Liver (tissue), 9 donors: ENCODE measurements around the gene NSG1. TPM values are rescaled to one million over a fixed set of nuclear protein-coding genes. Genes with fewer than 3 reads are reported as not detected.

Experiments used
- DNase-seq: peaks from one replicate; pipeline ENCODE4 v3.0.0-alpha.2; 2017; ENCODE audit warnings: low spot score
- H3K27ac ChIP-seq, 2 donors: one replicate each; pipeline ENCODE4 v1.7.0; 2013; ENCODE audit warnings: inconsistent platforms in 2 of 2, low read length in 2 of 2, control low read depth in 1 of 2, low read depth in 1 of 2, mild to moderate bottlenecking in 1 of 2
- H3K27me3 ChIP-seq, 4 donors: one replicate each; pipeline versions ENCODE4 v1.6.1 to v1.7.0; 2013; ENCODE audit warnings: low read length in 3 of 4, inconsistent platforms in 1 of 4, mild to moderate bottlenecking in 1 of 4, moderate library complexity in 1 of 4; ENCODE audit not compliant: control insufficient read depth in 4 of 4, insufficient read depth in 4 of 4
- H3K36me3 ChIP-seq, 4 donors: one replicate each; pipeline versions ENCODE4 v1.6.1 to v1.7.0; 2013; ENCODE audit warnings: low read length in 3 of 4, mild to moderate bottlenecking in 3 of 4, low read depth in 1 of 4, moderate library complexity in 1 of 4; ENCODE audit not compliant: control insufficient read depth in 4 of 4, insufficient read depth in 3 of 4
- H3K4me1 ChIP-seq, 4 donors: one replicate each; pipeline versions ENCODE4 v1.6.1 to v1.7.0; 2013; ENCODE audit warnings: low read length in 3 of 4, mild to moderate bottlenecking in 3 of 4, moderate library complexity in 1 of 4; ENCODE audit not compliant: control insufficient read depth in 4 of 4, insufficient read depth in 4 of 4
- H3K4me3 ChIP-seq, 3 donors: one replicate each; pipeline versions ENCODE4 v1.6.1 to v1.7.0; 2013; ENCODE audit warnings: low read length in 3 of 3, control low read depth in 1 of 3, low read depth in 1 of 3, mild to moderate bottlenecking in 1 of 3
- H3K9ac ChIP-seq, 2 donors: one replicate each; pipeline ENCODE4 v1.7.0; 2013; ENCODE audit warnings: low read length in 2 of 2, mild to moderate bottlenecking in 2 of 2, moderate library complexity in 2 of 2, control low read depth in 1 of 2, low read depth in 1 of 2
- H3K9me3 ChIP-seq, 4 donors: one replicate each; pipeline versions ENCODE4 v1.6.1 to v1.7.0; 2013; ENCODE audit warnings: low read length in 3 of 4; ENCODE audit not compliant: control insufficient read depth in 4 of 4
- EGR1 ChIP-seq, 2 donors: IDR thresholded peaks; 2 replicates each; pipeline ENCODE4 v1.6.1; 2016 to 2018; ENCODE audit warnings: antibody characterized with exemption in 2 of 2, low read depth in 2 of 2
- GABPA ChIP-seq, 2 donors: IDR thresholded peaks in 1 of 2; conservative IDR thresholded peaks in 1 of 2; 2 replicates each; pipeline ENCODE4 v1.6.1; 2016; ENCODE audit warnings: antibody characterized with exemption in 2 of 2, mild to moderate bottlenecking in 1 of 2, moderate library complexity in 1 of 2
- HNF4A ChIP-seq, 2 donors: conservative IDR thresholded peaks; 2 replicates each; pipeline ENCODE4 v1.6.1; 2016; ENCODE audit warnings: antibody characterized with exemption in 2 of 2, mild to moderate bottlenecking in 2 of 2
- HNF4G ChIP-seq: IDR thresholded peaks from 2 replicates; pipeline ENCODE4 v1.6.1; 2016; ENCODE audit warnings: antibody characterized with exemption
- JUND ChIP-seq, 2 donors: IDR thresholded peaks; 2 replicates each; pipeline ENCODE4 v1.6.1; 2016; ENCODE audit warnings: antibody characterized with exemption in 2 of 2
- RAD21 ChIP-seq, 2 donors: IDR thresholded peaks; 2 replicates each; pipeline ENCODE4 v1.6.1; 2016; ENCODE audit warnings: antibody characterized with exemption in 2 of 2, mild to moderate bottlenecking in 2 of 2
- RXRA ChIP-seq, 2 donors: IDR thresholded peaks; 2 replicates each; pipeline ENCODE4 v1.6.1; 2017 to 2018; ENCODE audit warnings: antibody characterized with exemption in 2 of 2, mild to moderate bottlenecking in 1 of 2
- TAF1 ChIP-seq: conservative IDR thresholded peaks from 2 replicates; pipeline ENCODE4 v1.6.1; 2016; ENCODE audit warnings: antibody characterized with exemption, mild to moderate bottlenecking
- YY1 ChIP-seq: IDR thresholded peaks from 2 replicates; pipeline ENCODE4 v1.6.1; 2016; ENCODE audit warnings: antibody characterized with exemption, mild to moderate bottlenecking
- WGBS: extraction: QIAGEN DNeasy Blood & Tissue Kit; methylation state at CpG from one replicate; pipeline ENCODE4 v1.1.7; 2013; 5-methylcytosine and 5-hydroxymethylcytosine counted together
- polyA plus RNA-seq, 2 donors: library from polyadenylated mRNA; stranded (reverse) in 1 of 2; unstranded in 1 of 2; fragments of 200-250 nt in 1 of 2; fragments of >200 nt in 1 of 2; fragmentation: Nextera tagmentation in 1 of 2; extraction: Ambion mirVana in 1 of 2; gene quantifications; one replicate each; pipeline versions ENCODE4 v1.2.1 to v1.2.3, GENCODE V29; 2013 to 2015
- total RNA-seq, 2 donors: library from RNA; depleted of rRNA; stranded (reverse); fragments of >200 nt; gene quantifications; one replicate each; pipeline ENCODE4 v1.2.3, GENCODE V29; 2014
- TF ChIP-seq, protein P1 (sequence below): IDR thresholded peaks from 2 replicates; pipeline ENCODE4 v1.6.1; 2016; ENCODE audit warnings: antibody characterized with exemption
- TF ChIP-seq, protein P2 (sequence below): fragments of 150-350 bp; IDR thresholded peaks from 2 replicates; pipeline ENCODE4 v1.5.1; 2017; ENCODE audit warnings: improper control_type of control experiment, low read depth, low read length; ENCODE audit not compliant: missing input control
- TF ChIP-seq, protein P3 (sequence below): IDR thresholded peaks from 2 replicates; pipeline ENCODE4 v1.6.1; 2016; ENCODE audit warnings: antibody characterized with exemption, mild to moderate bottlenecking
- TF ChIP-seq, protein P4 (sequence below): IDR thresholded peaks from 2 replicates; pipeline ENCODE4 v1.6.1; 2016; ENCODE audit warnings: antibody characterized with exemption
- TF ChIP-seq, protein P5 (sequence below): IDR thresholded peaks from 2 replicates; pipeline ENCODE4 v1.6.1; 2016; ENCODE audit warnings: antibody characterized with exemption
- donor health status: healthy.
- donor health status: healthy.
- donor health status: healthy.
- donor health status: healthy.
- donor health status: healthy.

NSG1 gene
- total and polyA plus RNA-seq, 4 donors = under 0.01 to 0.33 (median 0.13) TPM

DNA sequence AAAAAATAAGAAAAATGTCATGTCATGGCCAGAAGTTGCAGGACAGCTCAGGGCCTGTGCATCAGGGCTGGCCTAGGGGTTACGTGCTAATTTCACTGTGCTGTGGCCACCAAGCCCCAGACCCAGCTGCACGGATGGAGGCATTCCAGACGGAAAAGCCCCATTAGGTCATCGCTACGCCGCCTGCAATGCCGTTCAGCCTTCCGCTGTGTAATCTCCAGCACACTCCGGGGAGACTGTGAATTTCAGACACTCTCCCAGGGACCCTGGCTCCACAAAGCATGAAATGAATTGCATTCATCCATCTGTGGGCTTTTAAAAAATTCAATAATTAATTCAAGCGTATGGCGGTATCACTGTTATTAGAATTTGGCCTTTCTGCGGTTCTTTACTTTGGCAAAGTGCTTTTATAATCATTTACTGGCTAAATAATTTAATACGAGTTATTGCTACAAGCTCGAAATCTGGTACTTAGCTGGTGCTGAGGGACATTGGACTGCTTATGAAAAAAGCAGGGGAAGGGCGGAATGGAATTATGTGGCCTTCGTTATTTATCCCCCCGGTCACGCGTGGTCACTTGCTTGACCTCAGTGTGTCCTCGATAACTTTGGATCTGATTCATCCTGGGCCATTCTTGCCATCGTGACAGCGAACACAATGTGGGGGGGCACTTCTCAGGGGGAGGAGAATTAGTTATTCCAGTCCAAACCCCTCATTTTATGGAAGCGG lies 9.0 kb upstream of the NSG1 start:
- H3K4me1 ChIP-seq = no peaks in the 10 kb centered on the region

More for the DNA sequence above, 9.0 kb upstream of the NSG1 start:
- Histone ChIP-seq H3K36me3 (no peaks in the 10 kb centered on the region), H3K27ac (no peak overlapping the region), H3K27me3 (no peaks in the 10 kb centered on the region), H3K4me3 (no peak overlapping the region), H3K9ac (no peak overlapping the region), H3K9me3 (peaks cover 0 to 3% (median 2%) of the 10 kb centered on the region in 4 donors)
- TF ChIP-seq GABPA (IDR thresholded peaks at IDR 0.05 in 1 of 2, conservative IDR thresholded peaks at IDR 0.05 in 1 of 2) = no peak
- TF ChIP-seq, protein P1, sequence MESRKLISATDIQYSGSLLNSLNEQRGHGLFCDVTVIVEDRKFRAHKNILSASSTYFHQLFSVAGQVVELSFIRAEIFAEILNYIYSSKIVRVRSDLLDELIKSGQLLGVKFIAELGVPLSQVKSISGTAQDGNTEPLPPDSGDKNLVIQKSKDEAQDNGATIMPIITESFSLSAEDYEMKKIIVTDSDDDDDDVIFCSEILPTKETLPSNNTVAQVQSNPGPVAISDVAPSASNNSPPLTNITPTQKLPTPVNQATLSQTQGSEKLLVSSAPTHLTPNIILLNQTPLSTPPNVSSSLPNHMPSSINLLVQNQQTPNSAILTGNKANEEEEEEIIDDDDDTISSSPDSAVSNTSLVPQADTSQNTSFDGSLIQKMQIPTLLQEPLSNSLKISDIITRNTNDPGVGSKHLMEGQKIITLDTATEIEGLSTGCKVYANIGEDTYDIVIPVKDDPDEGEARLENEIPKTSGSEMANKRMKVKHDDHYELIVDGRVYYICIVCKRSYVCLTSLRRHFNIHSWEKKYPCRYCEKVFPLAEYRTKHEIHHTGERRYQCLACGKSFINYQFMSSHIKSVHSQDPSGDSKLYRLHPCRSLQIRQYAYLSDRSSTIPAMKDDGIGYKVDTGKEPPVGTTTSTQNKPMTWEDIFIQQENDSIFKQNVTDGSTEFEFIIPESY = no peak
- TF ChIP-seq HNF4G = no peak
- TF ChIP-seq, protein P2, sequence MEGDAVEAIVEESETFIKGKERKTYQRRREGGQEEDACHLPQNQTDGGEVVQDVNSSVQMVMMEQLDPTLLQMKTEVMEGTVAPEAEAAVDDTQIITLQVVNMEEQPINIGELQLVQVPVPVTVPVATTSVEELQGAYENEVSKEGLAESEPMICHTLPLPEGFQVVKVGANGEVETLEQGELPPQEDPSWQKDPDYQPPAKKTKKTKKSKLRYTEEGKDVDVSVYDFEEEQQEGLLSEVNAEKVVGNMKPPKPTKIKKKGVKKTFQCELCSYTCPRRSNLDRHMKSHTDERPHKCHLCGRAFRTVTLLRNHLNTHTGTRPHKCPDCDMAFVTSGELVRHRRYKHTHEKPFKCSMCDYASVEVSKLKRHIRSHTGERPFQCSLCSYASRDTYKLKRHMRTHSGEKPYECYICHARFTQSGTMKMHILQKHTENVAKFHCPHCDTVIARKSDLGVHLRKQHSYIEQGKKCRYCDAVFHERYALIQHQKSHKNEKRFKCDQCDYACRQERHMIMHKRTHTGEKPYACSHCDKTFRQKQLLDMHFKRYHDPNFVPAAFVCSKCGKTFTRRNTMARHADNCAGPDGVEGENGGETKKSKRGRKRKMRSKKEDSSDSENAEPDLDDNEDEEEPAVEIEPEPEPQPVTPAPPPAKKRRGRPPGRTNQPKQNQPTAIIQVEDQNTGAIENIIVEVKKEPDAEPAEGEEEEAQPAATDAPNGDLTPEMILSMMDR = no peak
- TF ChIP-seq RXRA (IDR thresholded peaks at IDR 0.05) = no peak
- TF ChIP-seq, protein P3, sequence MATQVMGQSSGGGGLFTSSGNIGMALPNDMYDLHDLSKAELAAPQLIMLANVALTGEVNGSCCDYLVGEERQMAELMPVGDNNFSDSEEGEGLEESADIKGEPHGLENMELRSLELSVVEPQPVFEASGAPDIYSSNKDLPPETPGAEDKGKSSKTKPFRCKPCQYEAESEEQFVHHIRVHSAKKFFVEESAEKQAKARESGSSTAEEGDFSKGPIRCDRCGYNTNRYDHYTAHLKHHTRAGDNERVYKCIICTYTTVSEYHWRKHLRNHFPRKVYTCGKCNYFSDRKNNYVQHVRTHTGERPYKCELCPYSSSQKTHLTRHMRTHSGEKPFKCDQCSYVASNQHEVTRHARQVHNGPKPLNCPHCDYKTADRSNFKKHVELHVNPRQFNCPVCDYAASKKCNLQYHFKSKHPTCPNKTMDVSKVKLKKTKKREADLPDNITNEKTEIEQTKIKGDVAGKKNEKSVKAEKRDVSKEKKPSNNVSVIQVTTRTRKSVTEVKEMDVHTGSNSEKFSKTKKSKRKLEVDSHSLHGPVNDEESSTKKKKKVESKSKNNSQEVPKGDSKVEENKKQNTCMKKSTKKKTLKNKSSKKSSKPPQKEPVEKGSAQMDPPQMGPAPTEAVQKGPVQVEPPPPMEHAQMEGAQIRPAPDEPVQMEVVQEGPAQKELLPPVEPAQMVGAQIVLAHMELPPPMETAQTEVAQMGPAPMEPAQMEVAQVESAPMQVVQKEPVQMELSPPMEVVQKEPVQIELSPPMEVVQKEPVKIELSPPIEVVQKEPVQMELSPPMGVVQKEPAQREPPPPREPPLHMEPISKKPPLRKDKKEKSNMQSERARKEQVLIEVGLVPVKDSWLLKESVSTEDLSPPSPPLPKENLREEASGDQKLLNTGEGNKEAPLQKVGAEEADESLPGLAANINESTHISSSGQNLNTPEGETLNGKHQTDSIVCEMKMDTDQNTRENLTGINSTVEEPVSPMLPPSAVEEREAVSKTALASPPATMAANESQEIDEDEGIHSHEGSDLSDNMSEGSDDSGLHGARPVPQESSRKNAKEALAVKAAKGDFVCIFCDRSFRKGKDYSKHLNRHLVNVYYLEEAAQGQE = no peak
- TF ChIP-seq, protein P4, sequence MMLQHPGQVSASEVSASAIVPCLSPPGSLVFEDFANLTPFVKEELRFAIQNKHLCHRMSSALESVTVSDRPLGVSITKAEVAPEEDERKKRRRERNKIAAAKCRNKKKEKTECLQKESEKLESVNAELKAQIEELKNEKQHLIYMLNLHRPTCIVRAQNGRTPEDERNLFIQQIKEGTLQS = no peak
- TF ChIP-seq, protein P5, sequence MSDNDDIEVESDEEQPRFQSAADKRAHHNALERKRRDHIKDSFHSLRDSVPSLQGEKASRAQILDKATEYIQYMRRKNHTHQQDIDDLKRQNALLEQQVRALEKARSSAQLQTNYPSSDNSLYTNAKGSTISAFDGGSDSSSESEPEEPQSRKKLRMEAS = no peak
- TF ChIP-seq TAF1 = no peak
- no peak for TF ChIP-seq HNF4A (conservative IDR thresholded peaks at IDR 0.05)
- TF ChIP-seq JUND (IDR thresholded peaks at IDR 0.05) = no peak
- TF ChIP-seq RAD21 (IDR thresholded peaks at IDR 0.05) = no peak
- no peak for TF ChIP-seq EGR1 (IDR thresholded peaks at IDR 0.05; ENCODE audit: low read depth in 2 of 2)
- TF ChIP-seq YY1 = no peak
- 78% methylated on average over 23 of the region's 23 CpGs for WGBS
- no peak for DNase-seq
